NCI-H2029 (cell line): ENCODE data around the gene BAG1.

Source experiments
- DNase-seq: peaks from one replicate; lab custom pipeline; 2025; lab: John Stamatoyannopoulos, UW

The BAG1 gene

DNA sequence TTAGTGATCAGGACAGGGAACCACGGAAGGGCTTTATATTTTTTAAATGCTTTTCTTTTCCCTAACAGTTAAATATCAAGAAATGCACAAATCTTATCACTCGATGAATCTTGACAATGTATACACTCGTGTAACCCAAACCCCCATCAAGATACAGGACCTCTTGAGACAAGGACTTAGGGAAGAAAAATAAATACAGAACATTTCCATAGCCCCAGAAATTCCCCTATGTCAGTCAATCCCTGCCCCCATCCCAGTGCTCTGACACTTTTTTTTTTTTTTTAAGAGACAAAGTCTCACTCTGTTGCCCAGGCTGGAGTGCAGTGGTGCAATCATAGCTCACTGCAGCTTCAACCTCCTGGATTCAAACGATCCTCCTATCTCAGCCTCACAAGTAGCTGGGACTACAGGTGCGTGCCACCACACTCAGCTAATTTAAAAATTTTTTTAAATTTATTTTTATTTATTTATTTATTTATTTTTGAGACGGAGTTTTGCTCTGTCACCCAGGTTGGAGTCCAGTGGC lies 21.8 kb downstream of the BAG1 start:
- DNase-seq, result no peak

DNA sequence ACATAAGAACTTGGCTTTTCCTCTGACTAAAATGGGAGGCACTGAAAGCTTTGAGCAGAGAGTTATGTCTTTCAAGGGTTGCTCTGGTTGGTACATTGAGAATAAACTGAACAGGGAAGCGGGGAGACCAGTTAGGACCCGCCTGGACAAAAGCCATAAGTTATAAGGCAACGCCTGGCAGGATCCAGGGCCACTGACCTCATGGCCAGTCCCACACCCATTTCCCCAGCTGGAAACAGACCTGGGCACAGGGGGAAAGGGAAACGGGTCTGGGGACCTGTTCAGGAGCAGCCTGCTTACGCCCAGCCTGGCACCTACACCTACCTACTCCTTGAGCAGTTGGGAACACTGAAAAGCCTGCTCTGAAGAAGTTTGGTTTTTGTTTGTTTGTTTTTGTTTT lies 23.2 kb downstream of the BAG1 start:
- DNase-seq, result no peak

DNA sequence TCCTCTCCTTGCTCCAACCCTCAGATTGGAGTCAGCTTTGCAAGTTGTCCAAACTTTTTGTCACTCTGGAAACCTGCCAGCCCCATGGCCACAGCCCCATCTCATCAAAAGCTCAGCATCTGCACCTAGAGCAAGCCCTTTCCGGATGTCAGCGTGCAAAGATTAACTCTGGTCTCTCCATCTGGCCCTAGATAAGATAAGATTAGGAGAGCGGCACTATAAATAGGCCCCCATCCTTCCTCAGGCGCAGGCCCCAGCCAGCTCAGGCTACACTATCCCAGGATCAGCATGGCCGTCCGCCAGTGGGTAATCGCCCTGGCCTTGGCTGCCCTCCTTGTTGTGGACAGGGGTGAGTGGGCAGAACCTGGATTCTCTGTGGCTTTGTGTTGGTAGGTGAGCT lies 24.6 kb downstream of the BAG1 start, which contains the start of gene SPINK4:
TSS of gene SPINK4 (plus strand) at position 247 of the 400 bp plus-strand sequence. CDS start at position 289, 42 bp downstream.
- DNase-seq, result no peak

DNA sequence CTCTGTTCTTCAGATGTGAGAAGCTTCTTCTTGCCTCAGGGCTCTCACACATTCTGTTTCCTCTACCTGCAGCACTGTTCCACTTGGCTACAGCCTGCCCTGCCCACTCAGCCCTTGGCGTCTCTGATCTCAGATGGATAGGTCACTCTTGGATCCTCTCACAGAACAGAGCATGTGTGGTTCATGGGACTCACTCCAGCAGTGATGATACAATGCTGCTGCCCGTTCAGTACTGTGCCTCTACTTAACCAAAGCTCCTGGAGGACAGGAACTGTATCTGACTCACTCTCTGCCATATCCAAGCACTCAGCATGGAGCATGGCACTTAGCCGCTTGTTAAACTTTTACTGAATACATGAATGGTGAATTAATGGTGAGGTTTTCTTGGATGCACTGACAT lies 27.9 kb downstream of the BAG1 start:
- DNase-seq, result no peak

DNA sequence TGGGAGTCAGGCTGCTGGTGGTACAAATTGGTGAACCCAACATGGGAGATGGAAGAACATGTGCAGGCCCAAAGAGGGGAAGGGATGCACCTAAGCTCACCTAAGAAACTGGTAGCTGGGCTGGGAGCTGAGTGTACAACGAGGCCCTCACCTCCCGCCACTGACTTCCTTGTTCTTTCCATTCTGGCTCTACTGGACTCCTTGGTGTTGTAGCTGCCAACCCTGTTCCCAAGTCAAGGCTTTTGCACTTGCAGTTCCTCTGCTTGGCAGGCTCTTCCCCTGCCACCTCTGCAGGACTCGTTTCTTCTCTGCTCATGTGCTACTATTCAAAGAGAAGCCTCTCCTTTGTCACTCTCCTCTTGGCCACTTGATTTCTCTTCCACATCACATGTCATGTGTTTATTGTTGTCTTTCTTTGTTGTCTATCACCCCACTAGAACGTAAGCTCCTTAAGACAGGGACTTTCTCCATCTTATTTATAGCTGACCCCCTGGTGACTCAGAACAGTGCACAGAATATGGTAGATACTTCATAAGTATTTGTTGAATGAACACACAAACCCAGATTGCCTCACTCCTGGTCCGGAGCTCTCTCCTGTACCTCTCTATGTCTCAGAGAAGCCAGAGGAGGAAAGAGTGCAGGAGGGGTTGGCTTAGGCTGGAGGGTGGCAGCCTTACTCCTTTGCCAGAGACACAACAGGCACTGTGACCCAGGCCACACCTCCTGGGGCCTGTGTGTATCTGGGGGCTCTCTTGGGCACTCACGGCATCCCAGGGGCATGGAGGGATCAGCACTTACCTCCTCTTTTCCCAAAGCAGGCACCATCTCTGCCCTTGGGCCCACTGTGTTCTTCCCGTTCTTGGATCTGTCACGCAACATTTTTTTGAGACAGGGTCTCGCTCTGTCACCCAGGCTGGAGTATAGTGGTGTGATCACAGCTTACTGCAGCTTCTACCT lies 29.7 kb downstream of the BAG1 start:
- no peak for DNase-seq

DNA sequence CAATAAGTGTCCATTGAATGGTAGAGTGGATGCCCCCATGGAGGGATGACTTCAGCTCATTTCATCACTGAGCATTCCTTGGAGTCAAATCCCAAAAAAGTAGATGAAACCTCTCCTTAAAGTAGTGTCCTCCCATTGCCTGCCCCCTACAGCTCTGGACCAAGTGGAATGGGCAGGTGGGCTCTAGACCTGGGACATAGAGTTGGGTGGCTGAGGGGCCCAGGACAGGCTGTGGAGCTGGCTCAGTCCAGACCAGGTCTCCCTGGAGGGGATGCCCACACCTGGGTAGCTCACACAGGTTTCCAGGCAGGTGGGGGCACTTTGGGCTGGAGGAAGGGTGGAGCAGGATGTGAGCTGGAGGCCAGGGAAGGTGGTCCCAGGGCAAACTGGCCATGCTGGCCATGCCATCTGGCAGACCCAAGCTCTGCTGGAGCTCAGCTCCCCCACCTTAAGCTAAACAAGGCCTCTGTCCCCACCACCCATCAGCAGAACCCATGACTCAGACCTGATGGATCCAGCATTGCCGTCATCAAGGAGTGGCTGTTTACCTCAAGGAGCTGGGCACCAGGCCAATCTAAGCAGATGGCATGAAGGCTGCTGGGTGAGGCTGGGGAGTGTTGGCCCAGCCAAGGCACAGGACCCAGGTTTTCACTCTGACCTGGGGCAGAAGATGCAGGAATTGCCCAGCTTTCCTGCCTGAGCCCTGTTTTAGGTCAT lies 30.7 kb downstream of the BAG1 start:
- DNase-seq, result peak; percentile 94

DNA sequence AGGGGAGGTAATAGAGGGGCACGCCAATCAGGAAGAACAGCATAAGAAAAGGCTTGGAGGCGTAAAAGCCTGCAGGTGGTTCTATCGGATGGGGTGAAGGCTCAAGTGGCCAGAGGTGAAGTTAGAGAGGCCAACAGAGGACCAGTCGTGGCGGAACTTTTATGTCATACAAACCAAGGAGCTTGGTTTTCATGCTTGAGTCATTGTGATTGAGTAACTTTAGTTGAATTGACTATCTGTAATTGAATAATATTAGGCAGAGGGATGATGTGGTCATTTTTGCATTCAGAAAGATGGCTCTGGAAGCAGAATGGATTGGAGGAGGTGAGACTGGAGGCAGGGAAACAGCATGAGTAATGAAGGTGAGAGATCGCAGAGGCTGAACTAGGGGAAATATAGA lies 31.7 kb downstream of the BAG1 start:
- DNase-seq, result no peak

DNA sequence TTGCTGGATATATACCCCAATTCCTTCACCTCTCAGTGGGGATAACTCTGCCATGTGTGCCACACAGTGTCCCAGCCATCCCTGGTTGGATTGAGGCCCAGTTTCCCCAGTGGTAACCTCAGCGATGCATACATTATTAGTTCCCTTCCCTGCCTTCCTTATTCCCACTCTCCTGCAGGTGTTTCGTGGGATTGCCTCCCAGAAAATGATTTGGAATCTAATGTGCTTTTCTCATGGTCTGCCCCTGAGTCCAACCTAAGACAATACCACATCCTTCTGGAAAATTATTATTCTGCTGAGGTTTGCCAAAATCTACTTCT lies 32.9 kb downstream of the BAG1 start:
- no peak for DNase-seq

DNA sequence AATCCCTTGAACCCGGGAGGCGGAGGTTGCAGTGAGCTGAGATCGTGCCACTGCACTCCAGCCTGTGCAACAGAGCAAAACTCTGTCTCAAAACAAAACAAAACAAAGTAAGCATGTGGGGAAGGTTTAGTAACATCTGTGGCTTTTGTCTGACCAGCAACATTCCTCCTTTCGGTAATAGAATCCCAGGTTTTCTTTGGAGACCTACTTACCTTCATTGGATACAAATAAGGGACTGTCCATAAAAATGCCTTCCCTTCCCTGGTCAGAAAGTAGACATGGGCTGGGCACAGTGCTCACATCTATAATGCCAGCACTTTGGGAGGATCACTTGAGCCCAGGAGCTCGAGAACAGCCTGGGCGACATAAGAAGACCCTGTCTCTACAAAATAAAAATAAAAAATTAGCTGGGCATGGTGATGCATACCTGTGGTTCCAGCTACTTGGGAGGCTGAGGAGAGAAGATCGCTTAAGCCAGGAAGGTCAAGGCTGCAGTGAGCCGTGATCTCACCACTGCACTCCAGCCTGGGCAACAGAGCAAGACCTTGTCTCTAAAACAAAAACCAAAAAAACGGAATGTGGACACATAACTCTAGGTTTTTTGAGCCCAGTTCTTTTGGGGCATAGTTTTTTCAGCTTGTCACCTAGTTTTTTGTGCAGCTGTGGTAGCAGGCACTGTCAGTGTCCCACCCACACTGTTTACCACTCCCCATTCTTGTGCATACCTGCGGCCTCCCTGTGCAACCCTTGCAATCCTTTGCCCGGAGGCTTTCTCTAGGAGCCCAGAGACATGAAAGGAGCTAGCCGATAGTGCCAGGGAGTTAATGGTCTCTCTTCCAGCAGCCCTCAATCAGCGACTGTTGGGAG lies 33.5 kb downstream of the BAG1 start:
- DNase-seq, result no peak

DNA sequence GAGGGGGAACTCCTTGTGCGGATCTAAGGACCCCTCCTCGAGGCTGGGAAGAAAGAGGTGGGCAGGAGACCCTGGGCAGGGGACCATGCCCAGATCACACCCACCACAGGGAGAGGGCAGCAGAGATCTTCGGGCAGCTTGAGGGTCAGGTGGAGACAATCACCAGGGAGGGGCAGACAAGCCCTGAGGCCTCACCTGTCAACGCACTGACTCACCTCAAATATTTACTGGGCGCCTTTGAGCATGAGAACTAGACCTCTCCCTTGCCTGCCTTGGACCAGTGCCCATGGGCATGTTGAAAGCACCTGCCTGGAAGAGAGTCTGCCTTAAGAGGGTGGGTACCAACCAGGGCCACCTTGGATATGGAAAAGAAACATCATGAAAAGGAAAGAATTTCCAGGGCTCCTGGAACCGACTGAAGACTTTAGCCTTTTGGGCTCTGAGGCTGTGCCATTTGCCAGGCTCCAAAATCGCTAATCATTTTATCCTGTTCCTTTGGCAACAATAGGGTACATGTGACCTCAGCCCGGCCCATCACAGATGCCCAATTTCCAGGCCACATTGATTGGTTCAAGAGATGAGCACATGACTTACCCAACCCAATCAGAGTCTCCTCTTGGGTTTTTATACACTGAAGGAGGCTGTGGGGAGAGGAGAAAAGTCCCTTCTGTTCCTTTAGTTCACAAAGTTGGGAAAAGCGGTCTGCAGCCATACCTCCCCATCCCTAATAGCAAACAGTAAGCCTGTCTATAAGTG lies 35.0 kb downstream of the BAG1 start:
- peak; percentile 96 for DNase-seq

DNA sequence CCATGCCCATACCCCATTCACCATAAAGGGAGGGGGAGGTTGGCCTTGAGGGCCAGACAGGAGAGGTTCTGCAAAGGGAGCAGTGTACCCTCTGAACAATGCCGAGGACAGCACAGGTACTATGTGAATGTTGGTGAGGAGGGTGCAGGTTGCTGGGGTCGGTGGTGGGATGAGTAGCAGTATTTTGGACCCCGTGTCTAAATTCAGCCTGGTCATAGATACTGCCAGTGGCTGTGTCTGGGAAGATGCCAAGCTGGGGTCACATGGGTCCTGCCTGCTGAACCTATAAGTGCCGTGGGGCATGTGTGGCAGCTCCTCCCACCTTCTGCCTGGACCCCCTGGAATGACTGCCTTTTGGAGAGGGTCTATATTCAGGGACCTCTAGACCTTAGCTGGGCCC lies 35.9 kb downstream of the BAG1 start:
- no peak for DNase-seq

DNA sequence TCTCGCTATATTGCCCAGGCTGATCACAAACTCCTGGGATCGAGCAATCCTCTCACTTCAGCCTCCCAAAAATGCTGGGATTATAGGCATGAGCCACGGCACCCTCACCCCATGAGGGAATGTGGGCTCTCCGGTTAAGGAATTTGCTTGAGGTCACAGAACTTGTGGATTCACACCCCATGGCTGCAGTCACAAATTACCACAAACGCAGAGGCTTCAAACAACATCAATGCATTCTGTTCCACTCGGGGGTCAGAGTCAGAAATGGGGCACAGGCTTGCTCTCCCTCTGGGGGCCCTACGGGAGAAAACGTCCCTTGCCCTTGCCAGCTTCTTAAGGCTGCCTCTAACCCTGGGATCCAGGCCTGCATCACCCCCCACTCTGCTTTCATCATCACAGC lies 36.8 kb downstream of the BAG1 start:
- DNase-seq, result no peak

DNA sequence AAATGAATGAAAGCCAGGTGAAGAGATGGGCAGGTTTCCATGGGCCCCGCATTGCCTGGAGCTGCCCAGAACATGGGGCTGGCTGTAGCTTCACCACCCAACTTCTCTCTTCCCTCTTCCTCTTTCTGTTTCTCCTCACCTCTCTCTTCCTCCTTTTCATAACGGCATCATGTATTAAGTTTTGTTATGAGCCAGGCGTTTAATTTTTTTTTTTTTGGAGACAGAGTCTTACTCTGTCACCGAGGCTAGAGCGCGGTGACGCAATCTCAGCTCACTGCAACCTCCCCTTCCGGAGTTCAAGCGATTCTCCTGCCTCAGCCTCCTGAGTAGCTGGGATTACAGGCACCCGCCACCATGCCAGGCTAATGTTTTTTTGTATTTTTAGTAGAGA lies 37.5 kb downstream of the BAG1 start:
- no peak for DNase-seq

DNA sequence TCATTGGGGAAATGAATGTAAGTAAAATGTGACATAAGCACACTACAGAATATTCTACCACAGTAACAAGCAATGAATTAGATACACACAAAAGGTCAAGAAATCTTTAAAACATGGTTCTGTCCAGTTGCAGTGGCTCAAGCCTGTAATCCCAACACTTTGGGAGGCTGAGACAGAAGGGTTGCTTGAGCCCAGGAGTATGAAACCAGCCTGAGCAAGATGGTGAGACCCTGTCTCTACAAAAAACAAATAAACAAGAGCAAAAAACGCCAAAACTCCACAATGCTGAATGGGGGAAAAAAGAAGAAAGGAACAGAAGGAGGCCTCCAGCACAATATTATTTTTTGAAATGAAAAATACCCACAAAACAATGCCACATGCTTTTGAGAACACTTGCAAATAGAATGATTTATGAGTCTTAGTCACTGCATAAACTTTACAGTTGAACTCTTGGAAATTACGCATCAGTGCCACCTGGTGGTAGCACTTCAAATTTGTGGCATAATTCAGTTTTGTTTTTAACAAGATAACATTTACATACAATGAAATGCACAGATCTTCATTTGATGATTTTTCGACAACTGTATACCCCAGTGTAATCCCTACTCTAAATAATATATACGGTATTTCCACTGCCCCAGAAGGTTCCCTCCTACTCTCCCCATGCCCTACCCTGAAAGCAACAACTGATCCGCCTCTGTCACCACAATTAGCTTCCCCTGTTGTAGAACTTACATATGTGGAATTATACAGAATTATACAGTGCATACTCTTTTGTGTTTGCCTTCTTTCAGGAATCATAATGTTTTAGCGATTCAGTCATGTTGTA lies 39.0 kb downstream of the BAG1 start:
- DNase-seq, result peak; percentile 59

DNA sequence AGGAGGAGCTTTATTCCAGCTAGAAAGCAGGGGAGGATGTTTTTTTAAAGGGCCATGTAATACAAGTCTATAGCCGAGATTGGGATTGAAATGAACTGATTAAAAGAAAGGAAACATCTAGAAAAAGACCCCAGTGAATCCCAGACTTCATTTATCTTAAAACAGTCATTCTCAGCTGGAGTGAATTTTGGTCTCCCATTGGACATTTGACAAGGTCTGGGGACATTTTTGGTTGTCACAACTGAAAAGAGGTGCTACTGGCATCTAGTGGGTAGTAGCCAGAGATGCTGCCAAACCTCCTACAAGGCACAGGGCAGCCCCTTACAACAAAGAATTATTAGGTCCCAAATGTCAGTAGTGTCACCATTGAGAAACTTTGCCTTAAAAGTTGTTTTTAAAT lies 40.8 kb downstream of the BAG1 start:
- no peak for DNase-seq

DNA sequence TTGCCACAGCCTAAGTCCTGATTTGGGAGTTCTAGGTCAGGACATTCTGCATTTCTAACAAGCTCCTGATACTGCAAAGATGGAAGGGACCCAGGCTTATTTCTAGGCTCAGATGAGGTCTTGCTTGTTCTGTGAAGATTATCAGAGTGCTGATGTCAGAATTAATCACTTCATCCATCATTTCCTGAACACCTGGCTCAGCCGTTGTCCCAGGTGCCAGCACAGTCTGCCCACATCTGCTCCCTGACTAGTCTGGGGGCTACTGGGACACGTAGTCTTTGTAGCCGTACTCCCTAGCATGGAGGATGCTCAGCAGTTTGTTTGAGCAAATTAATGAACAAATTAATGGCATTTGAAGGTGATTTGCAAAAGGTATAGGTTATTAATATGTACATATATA lies 42.5 kb downstream of the BAG1 start:
- no peak for DNase-seq

DNA sequence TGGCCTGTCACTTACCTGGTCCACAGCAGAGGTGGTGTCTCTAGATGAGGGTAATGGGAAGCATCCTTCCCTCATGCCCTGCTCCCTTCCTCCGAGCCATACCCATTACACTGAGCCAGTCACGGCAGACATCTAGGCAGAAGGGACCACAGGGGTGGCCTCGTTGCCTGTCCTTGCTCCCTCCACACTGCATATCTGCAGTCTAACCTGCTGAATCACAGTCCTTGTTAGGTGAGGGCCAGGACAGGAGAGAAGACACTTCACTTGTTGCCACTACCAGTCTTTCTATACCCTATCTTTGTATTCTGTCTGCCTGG lies 43.0 kb downstream of the BAG1 start:
- no peak for DNase-seq

DNA sequence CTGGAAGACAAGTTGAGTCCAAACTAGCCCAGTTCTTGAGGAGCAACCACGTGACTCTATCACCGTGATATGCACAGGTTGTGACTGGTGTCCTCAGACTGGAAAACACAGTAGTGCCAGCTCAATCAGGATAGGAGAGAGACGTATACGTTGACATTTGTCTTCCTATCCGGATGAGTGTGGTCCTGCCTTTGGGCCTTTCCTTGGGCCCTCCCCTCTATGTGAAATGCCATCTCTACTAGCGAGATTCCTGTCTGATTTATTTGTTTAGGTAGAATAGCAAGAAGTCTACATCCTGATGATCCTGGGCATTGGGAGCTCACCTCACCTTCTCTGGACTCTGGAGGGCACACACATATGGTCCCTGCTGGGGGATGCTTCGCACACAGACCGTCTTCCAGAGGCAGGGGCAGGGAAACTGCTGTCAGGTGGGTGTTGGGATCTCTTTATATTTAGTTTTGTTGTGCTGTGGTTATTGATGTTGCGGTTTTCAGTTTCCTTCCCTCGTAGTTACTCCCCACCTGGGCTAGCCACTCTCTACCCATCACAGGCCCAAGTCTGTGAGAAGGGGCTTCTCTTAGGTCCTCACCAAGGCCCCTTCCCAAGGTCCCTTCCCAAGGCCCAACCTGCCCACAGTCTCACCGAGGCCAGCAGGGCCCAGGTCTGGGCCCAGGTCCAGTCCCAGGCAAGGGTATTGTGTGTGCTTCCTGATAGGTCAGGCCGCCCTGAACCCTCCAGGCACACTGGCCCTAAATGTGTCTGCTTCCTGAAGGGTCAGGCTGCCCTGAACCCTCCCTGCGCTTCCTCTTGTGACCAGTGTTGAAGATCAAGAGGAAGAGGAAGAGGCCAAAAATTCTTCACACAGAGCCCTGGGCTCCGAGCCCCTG lies 43.6 kb downstream of the BAG1 start:
- no peak for DNase-seq

DNA sequence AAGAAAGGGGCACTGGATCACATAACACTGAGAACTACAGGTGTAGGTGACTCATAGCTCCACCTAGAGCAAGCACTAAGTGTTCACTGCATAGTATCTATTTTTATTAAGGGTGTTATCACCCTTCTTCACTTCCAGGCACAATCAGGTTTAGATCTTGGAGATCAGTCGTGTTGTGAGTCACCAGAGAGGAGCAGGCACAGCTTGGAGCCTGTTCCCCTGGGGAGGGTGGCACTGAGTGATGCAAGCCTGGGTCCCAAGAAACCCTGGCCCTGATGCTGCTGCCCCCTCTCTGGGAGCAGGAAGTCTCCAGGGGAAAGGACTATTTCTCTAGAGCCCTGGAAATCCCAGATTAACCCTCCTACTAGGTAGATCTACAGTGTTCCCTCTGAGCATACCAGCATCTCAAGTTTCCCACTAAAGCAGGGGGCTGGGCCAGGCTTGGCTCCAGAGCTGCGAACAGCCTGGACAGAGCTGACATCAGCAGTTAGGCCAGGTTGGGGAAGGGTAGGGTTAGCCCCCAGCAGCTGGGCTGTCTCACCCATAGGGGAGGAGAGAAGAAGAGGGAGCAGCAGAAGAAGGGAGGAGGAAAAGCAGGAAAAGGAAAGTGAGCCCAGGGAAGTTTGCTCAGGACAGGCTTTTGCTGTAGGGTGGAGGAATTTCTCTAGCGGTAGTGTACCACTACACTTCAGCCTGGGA lies 52.7 kb downstream of the BAG1 start:
- no peak for DNase-seq
